Esophagus squamous epithelium (tissue), 5 donors: Measurements from ENCODE around the gene HHATL. TPM values are rescaled to one million over a fixed set of nuclear protein-coding genes. Genes with fewer than 3 reads are reported as not detected.

Experiments used
- DNase-seq: peaks from one replicate; lab custom pipeline; 2025; lab: John Stamatoyannopoulos, UW
- H3K27ac ChIP-seq, 4 donors: fragments of 200-600 bp; sonication (generic); one replicate each; pipeline ENCODE4 v1.5.1; 2016 to 2019; ENCODE audit warnings: mild to moderate bottlenecking in 1 of 4
- H3K27me3 ChIP-seq, 4 donors: fragments of 200-600 bp; sonication (generic); 1 replicate in 3 of 4; 2 replicates in 1 of 4; pipeline versions ENCODE4 v1.5.1 to v1.6.0; 2017 to 2021; ENCODE audit warnings: antibody characterized with exemption in 1 of 4
- H3K36me3 ChIP-seq, 3 donors: fragments of 200-600 bp; sonication (generic); one replicate each; pipeline ENCODE4 v1.5.1; 2016 to 2019
- H3K4me1 ChIP-seq, 3 donors: fragments of 200-600 bp; sonication (generic); one replicate each; pipeline ENCODE4 v1.5.1; 2017 to 2019
- H3K4me3 ChIP-seq, 4 donors: fragments of 200-600 bp; sonication (generic); 1 replicate in 3 of 4; 2 replicates in 1 of 4; pipeline ENCODE4 v1.5.1; 2016 to 2019; ENCODE audit warnings: mild to moderate bottlenecking in 2 of 4, moderate library complexity in 1 of 4
- H3K9me3 ChIP-seq, 3 donors: fragments of 200-600 bp; sonication (generic); one replicate each; pipeline ENCODE4 v1.5.1; 2016 to 2019
- POLR2A ChIP-seq, 4 donors: fragments of 450-650 bp; IDR thresholded peaks; one replicate each; pipeline ENCODE4 v1.6.1; 2017; ENCODE audit warnings: antibody characterized with exemption in 4 of 4, mild to moderate bottlenecking in 4 of 4, moderate library complexity in 3 of 4
- WGBS, 2 donors: methylation state at CpG; one replicate each; pipeline ENCODE4 v1.1.5; 2018; 5-methylcytosine and 5-hydroxymethylcytosine counted together
- intact Hi-C: fragments of 100-400 bp; cut with DNase I; formaldehyde crosslinking; loops from one replicate; pipeline ENCODE4 v1.15.0; 2022
- total RNA-seq, 4 donors: library from RNA; depleted of rRNA; stranded (reverse); fragments of >200 nt; gene quantifications; one replicate each; pipeline ENCODE4 v1.1.0, GENCODE V29; 2016
- TF ChIP-seq, protein P1 (sequence below), 6 experiments: fragments of 450-650 bp in 4 of 6; fragments of 200-600 bp in 2 of 6; sonication (generic) in 2 of 6; IDR thresholded peaks; one replicate each; pipeline ENCODE4 v1.5.1; 2016 to 2019; ENCODE audit warnings: antibody characterized with exemption in 6 of 6, mild to moderate bottlenecking in 4 of 6, moderate library complexity in 4 of 6
- donor health status: DM: yes; HTN: yes; CAD: no.

The HHATL gene
- total RNA-seq, 4 donors from 2014 or later, result not detected

DNA sequence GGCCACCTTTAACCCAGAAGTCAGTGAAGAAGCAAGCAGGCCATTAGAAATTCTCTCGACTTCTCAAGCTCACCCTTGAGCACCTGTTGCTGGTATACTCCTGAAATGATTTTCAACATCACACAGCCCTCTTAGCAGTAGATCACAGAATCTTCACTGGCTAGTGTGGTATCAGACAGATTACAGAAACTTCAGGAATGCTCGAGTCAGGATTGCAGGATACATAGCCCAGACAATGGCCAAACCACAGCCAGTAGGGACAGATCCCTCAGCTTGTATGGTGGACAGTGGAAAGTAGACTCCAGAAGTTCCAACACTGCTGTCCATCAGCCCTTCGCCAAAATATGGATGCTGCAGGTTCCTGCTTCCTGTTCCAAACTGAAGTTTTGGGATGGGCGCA, 21.8 kb downstream of the HHATL start:
- peaks cover 0 to 10% (median 0%) of the 10 kb centered on the region in 4 donors for H3K27me3 ChIP-seq
- peaks cover 5 to 29% (median 19%) of the 10 kb centered on the region in 3 donors for H3K4me1 ChIP-seq
- no peak overlapping the region for H3K4me3 ChIP-seq
- peaks cover 0 to 4% (median 0%) of the 10 kb centered on the region in 3 donors for H3K9me3 ChIP-seq
- TF ChIP-seq, protein P1, sequence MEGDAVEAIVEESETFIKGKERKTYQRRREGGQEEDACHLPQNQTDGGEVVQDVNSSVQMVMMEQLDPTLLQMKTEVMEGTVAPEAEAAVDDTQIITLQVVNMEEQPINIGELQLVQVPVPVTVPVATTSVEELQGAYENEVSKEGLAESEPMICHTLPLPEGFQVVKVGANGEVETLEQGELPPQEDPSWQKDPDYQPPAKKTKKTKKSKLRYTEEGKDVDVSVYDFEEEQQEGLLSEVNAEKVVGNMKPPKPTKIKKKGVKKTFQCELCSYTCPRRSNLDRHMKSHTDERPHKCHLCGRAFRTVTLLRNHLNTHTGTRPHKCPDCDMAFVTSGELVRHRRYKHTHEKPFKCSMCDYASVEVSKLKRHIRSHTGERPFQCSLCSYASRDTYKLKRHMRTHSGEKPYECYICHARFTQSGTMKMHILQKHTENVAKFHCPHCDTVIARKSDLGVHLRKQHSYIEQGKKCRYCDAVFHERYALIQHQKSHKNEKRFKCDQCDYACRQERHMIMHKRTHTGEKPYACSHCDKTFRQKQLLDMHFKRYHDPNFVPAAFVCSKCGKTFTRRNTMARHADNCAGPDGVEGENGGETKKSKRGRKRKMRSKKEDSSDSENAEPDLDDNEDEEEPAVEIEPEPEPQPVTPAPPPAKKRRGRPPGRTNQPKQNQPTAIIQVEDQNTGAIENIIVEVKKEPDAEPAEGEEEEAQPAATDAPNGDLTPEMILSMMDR (IDR thresholded peaks at IDR 0.05), result no peak
- TF ChIP-seq POLR2A (IDR thresholded peaks at IDR 0.05), result no peak
- H3K36me3 ChIP-seq, result no peaks in the 10 kb centered on the region
- intact Hi-C loops, result no loop called here
- no peak for DNase-seq
- H3K27ac ChIP-seq, result no peak overlapping the region
- whole genome bisulfite sequencing, 2 donors, result 81 to 86% methylated on average over 3 to 4 of the region's 4 CpGs

DNA sequence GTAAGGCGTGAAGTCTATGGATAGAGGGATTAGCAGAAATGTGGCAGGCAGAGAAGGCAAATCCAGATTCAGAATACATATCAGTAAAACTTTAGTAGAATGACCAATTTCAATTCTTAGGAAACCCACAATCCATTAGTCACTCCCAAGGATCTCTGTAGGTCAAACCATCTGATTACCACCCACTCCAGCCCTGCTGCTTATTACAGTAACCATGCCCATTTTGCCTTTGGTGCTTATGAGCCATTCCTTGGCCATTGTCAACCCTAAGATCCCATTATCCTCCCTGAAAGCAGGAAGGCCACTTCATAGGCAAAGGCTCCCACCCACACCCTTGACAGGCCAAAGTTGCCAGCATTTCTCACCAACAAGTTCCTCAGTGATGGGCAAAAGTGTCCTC, 22.3 kb downstream of the HHATL start:
- intact Hi-C loops, result no loop called here
- DNase-seq, result no peak
- H3K4me1 ChIP-seq, result peaks cover 5 to 23% (median 14%) of the 10 kb centered on the region in 3 donors
- no peaks in the 10 kb centered on the region for H3K36me3 ChIP-seq
- H3K27ac ChIP-seq, result no peak overlapping the region
- peaks cover 0 to 4% (median 0%) of the 10 kb centered on the region in 3 donors for H3K9me3 ChIP-seq
- H3K27me3 ChIP-seq, result peaks cover 0 to 5% (median 0%) of the 10 kb centered on the region in 4 donors
- H3K4me3 ChIP-seq, result no peak overlapping the region
- TF ChIP-seq, protein P1 (IDR thresholded peaks at IDR 0.05), result no peak
- TF ChIP-seq POLR2A (IDR thresholded peaks at IDR 0.05), result no peak
- 91 to 93% methylated on average over 1 of the region's 1 CpG for WGBS, 2 donors

DNA sequence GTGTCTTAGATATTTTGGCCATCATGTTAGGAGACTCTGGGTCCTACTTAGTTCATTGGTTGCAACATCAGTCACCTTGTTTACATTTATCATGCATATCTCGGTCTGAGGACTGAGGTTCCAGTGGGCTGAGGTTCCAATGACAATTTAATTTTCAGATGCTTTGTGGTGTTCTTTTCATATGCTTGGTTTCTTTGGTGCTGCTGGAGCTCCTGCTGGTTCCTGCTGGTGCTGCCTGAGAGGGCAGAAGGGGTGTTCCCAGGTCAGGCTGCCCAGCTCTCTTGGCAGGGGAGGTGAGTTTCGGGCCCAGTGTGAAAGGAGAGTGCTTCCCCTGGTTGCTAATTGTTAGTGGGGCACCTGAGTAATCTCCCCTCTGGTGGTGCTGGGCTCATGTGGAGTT, 24.2 kb downstream of the HHATL start:
- H3K4me1 ChIP-seq, result peaks cover 4 to 5% (median 5%) of the 10 kb centered on the region in 3 donors
- H3K27me3 ChIP-seq, result no peaks in the 10 kb centered on the region
- TF ChIP-seq, protein P1 (IDR thresholded peaks at IDR 0.05), result no peak
- TF ChIP-seq POLR2A (IDR thresholded peaks at IDR 0.05), result no peak
- H3K27ac ChIP-seq, result no peak overlapping the region
- 67 to 73% methylated on average over 1 to 2 of the region's 2 CpGs for WGBS, 2 donors
- H3K4me3 ChIP-seq, result no peak overlapping the region
- peaks cover 0 to 4% (median 0%) of the 10 kb centered on the region in 3 donors for H3K9me3 ChIP-seq
- no peaks in the 10 kb centered on the region for H3K36me3 ChIP-seq
- intact Hi-C loops, result no loop called here
- no peak for DNase-seq

DNA sequence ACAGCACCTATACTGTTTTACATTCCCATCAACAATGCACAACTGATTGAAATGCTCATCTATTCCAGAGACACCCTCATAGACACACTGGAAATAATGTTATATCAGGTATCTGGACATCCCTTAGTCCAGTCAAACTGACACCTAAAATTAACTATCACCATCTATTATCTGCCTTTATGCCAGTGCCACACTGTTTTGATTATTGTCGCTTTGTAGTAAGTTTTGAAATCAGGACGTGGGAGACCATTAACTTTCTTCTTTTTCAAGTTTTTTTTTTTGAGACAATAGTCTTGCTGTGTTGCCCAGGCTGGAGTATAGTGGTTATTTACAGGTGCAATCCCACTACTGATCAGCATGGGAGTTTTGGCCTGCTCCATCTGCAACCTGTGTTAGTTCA, 26.7 kb downstream of the HHATL start:
- Histone ChIP-seq H3K27me3 (no peaks in the 10 kb centered on the region), H3K27ac (no peak overlapping the region), H3K4me3 (no peak overlapping the region), H3K9me3 (peaks cover 0 to 4% (median 0%) of the 10 kb centered on the region in 3 donors), H3K36me3 (no peaks in the 10 kb centered on the region), H3K4me1 (no peaks in the 10 kb centered on the region)
- TF ChIP-seq, protein P1 (IDR thresholded peaks at IDR 0.05), result no peak
- no peak for TF ChIP-seq POLR2A (IDR thresholded peaks at IDR 0.05)
- 85 to 92% methylated on average over 2 of the region's 2 CpGs for WGBS, 2 donors
- DNase-seq, result no peak
- intact Hi-C loops, result no loop called here

DNA sequence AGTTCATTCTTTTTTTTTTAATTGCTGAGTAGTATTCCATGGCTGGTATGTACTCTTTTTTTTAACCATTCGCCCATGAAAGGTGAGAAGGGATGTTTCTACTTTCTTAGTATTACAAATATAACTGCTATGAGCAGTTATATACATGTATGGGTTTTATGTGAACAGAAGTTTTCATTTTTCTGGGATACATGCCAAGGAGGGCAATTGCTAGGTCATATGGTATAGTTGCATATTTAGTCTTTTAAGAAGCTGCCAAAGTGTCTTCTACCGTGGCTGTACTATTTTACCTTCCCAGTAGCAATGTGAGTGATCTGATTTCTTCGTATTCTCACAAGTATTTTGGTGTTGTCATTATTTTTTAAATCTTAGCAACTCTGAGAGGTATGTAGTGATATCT, 28.5 kb downstream of the HHATL start:
- DNase-seq, result no peak
- Histone ChIP-seq H3K9me3 (peaks cover 0 to 4% (median 0%) of the 10 kb centered on the region in 3 donors), H3K4me1 (peaks cover 0 to 12% (median 0%) of the 10 kb centered on the region in 3 donors), H3K27ac (no peak overlapping the region), H3K27me3 (no peaks in the 10 kb centered on the region), H3K36me3 (no peaks in the 10 kb centered on the region), H3K4me3 (no peak overlapping the region)
- TF ChIP-seq POLR2A (IDR thresholded peaks at IDR 0.05), result no peak
- TF ChIP-seq, protein P1 (IDR thresholded peaks at IDR 0.05), result no peak
- 41 to 55% methylated on average over 3 of the region's 3 CpGs for WGBS, 2 donors
- intact Hi-C loops, result no loop called here
